Measurements from ENCODE around the gene SPATA12. TPM values are rescaled to one million over a fixed set of nuclear protein-coding genes. Genes with fewer than 3 reads are reported as not detected.

Gene SPATA12
- total and polyA plus RNA-seq, 4 donors: not detected

DNA sequence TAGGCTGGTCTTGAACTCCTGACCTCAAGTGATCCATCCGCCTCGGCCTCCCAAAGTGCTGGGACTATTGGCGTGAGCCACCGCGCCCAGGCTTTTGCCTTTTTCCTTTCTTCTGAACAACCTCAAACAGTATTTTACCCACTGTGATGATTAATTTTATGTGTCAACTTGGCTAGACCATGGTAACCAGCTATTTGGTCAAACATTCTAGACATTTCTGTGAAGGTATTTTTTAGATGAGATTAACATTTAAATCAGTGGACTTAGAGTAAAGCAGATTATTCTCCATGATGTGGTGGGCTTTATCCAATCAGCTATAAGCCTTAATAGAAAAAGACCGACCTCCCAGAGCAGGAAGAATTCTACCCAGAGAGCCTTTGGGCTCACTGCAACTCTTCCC lies 6.0 kb downstream of the SPATA12 start:
- Histone ChIP-seq H3K27me3 (ENCODE audit: control insufficient read depth in 4 of 4, insufficient read depth in 4 of 4, low read length in 3 of 4) (no peaks in the 10 kb centered on the region), H3K36me3 (ENCODE audit: control insufficient read depth in 4 of 4, insufficient read depth in 3 of 4, low read depth in 1 of 4, low read length in 3 of 4) (no peaks in the 10 kb centered on the region), H3K4me3 (ENCODE audit: low read depth in 1 of 3, low read length in 3 of 3) (no peak overlapping the region), H3K4me1 (ENCODE audit: control insufficient read depth in 4 of 4, insufficient read depth in 4 of 4, low read length in 3 of 4) (no peaks in the 10 kb centered on the region), H3K9me3 (ENCODE audit: control insufficient read depth in 4 of 4, low read length in 3 of 4) (no peaks in the 10 kb centered on the region), H3K27ac (ENCODE audit: low read depth in 1 of 2, low read length in 2 of 2) (no peak overlapping the region), H3K9ac (ENCODE audit: low read depth in 1 of 2, low read length in 2 of 2) (no peak overlapping the region)
- no peak for DNase-seq (ENCODE audit: low spot score)
- 96% methylated on average over 6 of the region's 6 CpGs for WGBS
- TF ChIP-seq, protein P1, sequence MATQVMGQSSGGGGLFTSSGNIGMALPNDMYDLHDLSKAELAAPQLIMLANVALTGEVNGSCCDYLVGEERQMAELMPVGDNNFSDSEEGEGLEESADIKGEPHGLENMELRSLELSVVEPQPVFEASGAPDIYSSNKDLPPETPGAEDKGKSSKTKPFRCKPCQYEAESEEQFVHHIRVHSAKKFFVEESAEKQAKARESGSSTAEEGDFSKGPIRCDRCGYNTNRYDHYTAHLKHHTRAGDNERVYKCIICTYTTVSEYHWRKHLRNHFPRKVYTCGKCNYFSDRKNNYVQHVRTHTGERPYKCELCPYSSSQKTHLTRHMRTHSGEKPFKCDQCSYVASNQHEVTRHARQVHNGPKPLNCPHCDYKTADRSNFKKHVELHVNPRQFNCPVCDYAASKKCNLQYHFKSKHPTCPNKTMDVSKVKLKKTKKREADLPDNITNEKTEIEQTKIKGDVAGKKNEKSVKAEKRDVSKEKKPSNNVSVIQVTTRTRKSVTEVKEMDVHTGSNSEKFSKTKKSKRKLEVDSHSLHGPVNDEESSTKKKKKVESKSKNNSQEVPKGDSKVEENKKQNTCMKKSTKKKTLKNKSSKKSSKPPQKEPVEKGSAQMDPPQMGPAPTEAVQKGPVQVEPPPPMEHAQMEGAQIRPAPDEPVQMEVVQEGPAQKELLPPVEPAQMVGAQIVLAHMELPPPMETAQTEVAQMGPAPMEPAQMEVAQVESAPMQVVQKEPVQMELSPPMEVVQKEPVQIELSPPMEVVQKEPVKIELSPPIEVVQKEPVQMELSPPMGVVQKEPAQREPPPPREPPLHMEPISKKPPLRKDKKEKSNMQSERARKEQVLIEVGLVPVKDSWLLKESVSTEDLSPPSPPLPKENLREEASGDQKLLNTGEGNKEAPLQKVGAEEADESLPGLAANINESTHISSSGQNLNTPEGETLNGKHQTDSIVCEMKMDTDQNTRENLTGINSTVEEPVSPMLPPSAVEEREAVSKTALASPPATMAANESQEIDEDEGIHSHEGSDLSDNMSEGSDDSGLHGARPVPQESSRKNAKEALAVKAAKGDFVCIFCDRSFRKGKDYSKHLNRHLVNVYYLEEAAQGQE (IDR thresholded peaks at IDR 0.05): no peak
- TF ChIP-seq TAF1 (conservative IDR thresholded peaks at IDR 0.05) (no peak), YY1 (IDR thresholded peaks at IDR 0.05) (no peak), FOXA1 (IDR thresholded peaks at IDR 0.05) (no peak), SP1 (IDR thresholded peaks at IDR 0.05) (no peak), GABPA (IDR thresholded peaks at IDR 0.05 in 1 of 2, conservative IDR thresholded peaks at IDR 0.05 in 1 of 2) (no peak), RAD21 (IDR thresholded peaks at IDR 0.05) (no peak), FOXA2 (IDR thresholded peaks at IDR 0.05) (no peak), HNF4A (conservative IDR thresholded peaks at IDR 0.05) (no peak), NR2F2 (IDR thresholded peaks at IDR 0.05) (no peak), HNF4G (IDR thresholded peaks at IDR 0.05) (no peak)
- TF ChIP-seq, protein P2, sequence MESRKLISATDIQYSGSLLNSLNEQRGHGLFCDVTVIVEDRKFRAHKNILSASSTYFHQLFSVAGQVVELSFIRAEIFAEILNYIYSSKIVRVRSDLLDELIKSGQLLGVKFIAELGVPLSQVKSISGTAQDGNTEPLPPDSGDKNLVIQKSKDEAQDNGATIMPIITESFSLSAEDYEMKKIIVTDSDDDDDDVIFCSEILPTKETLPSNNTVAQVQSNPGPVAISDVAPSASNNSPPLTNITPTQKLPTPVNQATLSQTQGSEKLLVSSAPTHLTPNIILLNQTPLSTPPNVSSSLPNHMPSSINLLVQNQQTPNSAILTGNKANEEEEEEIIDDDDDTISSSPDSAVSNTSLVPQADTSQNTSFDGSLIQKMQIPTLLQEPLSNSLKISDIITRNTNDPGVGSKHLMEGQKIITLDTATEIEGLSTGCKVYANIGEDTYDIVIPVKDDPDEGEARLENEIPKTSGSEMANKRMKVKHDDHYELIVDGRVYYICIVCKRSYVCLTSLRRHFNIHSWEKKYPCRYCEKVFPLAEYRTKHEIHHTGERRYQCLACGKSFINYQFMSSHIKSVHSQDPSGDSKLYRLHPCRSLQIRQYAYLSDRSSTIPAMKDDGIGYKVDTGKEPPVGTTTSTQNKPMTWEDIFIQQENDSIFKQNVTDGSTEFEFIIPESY (IDR thresholded peaks at IDR 0.05): no peak
- TF ChIP-seq, protein P3, sequence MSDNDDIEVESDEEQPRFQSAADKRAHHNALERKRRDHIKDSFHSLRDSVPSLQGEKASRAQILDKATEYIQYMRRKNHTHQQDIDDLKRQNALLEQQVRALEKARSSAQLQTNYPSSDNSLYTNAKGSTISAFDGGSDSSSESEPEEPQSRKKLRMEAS (IDR thresholded peaks at IDR 0.05): no peak
- TF ChIP-seq, protein P4, sequence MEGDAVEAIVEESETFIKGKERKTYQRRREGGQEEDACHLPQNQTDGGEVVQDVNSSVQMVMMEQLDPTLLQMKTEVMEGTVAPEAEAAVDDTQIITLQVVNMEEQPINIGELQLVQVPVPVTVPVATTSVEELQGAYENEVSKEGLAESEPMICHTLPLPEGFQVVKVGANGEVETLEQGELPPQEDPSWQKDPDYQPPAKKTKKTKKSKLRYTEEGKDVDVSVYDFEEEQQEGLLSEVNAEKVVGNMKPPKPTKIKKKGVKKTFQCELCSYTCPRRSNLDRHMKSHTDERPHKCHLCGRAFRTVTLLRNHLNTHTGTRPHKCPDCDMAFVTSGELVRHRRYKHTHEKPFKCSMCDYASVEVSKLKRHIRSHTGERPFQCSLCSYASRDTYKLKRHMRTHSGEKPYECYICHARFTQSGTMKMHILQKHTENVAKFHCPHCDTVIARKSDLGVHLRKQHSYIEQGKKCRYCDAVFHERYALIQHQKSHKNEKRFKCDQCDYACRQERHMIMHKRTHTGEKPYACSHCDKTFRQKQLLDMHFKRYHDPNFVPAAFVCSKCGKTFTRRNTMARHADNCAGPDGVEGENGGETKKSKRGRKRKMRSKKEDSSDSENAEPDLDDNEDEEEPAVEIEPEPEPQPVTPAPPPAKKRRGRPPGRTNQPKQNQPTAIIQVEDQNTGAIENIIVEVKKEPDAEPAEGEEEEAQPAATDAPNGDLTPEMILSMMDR (IDR thresholded peaks at IDR 0.05; ENCODE audit: low read depth, low read length, missing input control): no peak

DNA sequence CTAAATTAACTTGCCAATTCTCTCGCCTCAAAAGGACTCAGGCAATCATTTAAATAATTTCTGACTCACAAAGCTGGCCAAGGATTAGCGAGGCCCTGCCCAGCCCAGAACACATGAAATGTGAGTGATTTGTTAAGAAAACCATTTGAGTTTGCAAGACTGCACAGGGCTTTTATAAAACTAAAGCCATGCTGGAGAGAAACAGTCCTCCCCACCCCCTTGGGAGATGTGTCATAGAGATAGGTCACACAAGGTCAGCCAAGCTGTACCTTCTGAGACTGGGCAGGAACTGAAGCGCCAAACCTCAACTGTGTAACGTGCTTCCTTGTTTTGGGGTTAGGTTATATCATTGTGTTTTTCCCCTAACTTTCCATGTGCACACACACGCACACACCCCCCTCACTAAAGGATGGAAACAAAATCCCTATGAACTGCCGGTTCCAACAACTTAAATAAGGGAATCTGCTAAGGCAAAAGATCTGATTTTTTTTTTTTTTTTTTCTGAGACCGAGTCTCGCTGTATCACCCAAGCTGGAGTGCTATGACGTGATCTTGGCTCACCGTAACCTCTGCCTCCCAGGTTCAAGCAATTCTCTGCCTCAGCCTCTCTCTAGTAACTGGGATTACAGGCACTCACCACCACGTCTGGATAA lies 8.1 kb downstream of the SPATA12 start:
- Histone ChIP-seq H3K9ac (ENCODE audit: low read depth in 1 of 2, low read length in 2 of 2) (no peak overlapping the region), H3K27me3 (ENCODE audit: control insufficient read depth in 4 of 4, insufficient read depth in 4 of 4, low read length in 3 of 4) (no peaks in the 10 kb centered on the region), H3K27ac (ENCODE audit: low read depth in 1 of 2, low read length in 2 of 2) (no peak overlapping the region), H3K9me3 (ENCODE audit: control insufficient read depth in 4 of 4, low read length in 3 of 4) (no peaks in the 10 kb centered on the region), H3K4me3 (ENCODE audit: low read depth in 1 of 3, low read length in 3 of 3) (no peak overlapping the region), H3K4me1 (ENCODE audit: control insufficient read depth in 4 of 4, insufficient read depth in 4 of 4, low read length in 3 of 4) (no peaks in the 10 kb centered on the region), H3K36me3 (ENCODE audit: control insufficient read depth in 4 of 4, insufficient read depth in 3 of 4, low read depth in 1 of 4, low read length in 3 of 4) (no peaks in the 10 kb centered on the region)
- WGBS: 79% methylated on average over 11 of the region's 11 CpGs
- DNase-seq (ENCODE audit: low spot score): no peak
- TF ChIP-seq TAF1 (conservative IDR thresholded peaks at IDR 0.05) (no peak), EGR1 (IDR thresholded peaks at IDR 0.05; ENCODE audit: low read depth in 2 of 2) (no peak), RXRA (IDR thresholded peaks at IDR 0.05) (no peak), HNF4A (conservative IDR thresholded peaks at IDR 0.05) (no peak), FOXA2 (IDR thresholded peaks at IDR 0.05) (no peak), HNF4G (IDR thresholded peaks at IDR 0.05) (no peak), YY1 (IDR thresholded peaks at IDR 0.05) (no peak), RAD21 (IDR thresholded peaks at IDR 0.05) (no peak)
- TF ChIP-seq, protein P5, sequence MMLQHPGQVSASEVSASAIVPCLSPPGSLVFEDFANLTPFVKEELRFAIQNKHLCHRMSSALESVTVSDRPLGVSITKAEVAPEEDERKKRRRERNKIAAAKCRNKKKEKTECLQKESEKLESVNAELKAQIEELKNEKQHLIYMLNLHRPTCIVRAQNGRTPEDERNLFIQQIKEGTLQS (IDR thresholded peaks at IDR 0.05): no peak
- TF ChIP-seq, protein P3 (IDR thresholded peaks at IDR 0.05): no peak
- TF ChIP-seq, protein P2 (IDR thresholded peaks at IDR 0.05): no peak
- TF ChIP-seq, protein P1 (IDR thresholded peaks at IDR 0.05): no peak

Data from liver (tissue), 9 donors.